Measurements from ENCODE around the gene MFSD11.

Gene MFSD11

DNA sequence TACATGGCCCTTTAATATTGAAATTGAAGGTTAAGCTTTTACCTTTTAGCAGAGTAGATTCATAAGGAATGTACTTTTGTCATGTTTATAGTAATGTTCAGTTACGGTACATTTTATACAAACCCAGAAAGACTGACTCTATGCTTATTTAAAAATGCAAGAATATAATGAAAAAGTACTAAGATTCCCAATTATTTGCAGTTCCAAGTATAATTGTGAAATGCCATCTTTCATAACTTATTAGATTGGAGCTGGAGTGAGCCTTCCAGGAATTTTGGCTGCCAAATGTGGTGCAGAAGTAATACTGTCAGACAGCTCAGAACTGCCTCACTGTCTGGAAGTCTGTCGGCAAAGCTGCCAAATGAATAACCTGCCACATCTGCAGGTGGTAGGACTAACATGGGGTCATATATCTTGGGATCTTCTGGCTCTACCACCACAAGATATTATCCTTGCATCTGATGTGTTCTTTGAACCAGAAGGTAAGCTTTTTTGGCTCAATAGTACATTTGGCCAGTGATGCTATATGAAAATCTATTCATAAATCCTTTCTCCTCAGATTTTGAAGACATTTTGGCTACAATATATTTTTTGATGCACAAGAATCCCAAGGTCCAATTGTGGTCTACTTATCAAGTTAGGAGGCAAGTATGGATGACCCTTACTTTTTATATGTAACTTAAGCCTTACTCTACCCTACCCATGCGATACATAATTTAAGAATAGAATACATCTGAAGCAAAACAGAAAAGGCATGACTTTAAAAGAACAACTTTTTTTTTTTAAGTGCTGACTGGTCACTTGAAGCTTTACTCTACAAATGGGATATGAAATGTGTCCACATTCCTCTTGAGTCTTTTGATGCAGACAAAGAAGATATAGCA is 4.9 kb upstream of the MFSD11 start:
- H3K27ac ChIP-seq (replicated peaks): peak overlapping the region; percentile 98
- TF ChIP-seq, protein P1, sequence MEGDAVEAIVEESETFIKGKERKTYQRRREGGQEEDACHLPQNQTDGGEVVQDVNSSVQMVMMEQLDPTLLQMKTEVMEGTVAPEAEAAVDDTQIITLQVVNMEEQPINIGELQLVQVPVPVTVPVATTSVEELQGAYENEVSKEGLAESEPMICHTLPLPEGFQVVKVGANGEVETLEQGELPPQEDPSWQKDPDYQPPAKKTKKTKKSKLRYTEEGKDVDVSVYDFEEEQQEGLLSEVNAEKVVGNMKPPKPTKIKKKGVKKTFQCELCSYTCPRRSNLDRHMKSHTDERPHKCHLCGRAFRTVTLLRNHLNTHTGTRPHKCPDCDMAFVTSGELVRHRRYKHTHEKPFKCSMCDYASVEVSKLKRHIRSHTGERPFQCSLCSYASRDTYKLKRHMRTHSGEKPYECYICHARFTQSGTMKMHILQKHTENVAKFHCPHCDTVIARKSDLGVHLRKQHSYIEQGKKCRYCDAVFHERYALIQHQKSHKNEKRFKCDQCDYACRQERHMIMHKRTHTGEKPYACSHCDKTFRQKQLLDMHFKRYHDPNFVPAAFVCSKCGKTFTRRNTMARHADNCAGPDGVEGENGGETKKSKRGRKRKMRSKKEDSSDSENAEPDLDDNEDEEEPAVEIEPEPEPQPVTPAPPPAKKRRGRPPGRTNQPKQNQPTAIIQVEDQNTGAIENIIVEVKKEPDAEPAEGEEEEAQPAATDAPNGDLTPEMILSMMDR (IDR thresholded peaks at IDR 0.05; ENCODE audit: insufficient read depth, low read length): no peak
- TF ChIP-seq SPI1 (IDR thresholded peaks at IDR 0.05; ENCODE audit: borderline replicate concordance, low read depth) (no peak), GABPA (IDR thresholded peaks at IDR 0.05; ENCODE audit: low read depth) (no peak), POLR2AphosphoS5 (IDR thresholded peaks at IDR 0.05; ENCODE audit: low read depth) (no peak; the same call in none of the 2 replicates)
- TF ChIP-seq, protein P2, sequence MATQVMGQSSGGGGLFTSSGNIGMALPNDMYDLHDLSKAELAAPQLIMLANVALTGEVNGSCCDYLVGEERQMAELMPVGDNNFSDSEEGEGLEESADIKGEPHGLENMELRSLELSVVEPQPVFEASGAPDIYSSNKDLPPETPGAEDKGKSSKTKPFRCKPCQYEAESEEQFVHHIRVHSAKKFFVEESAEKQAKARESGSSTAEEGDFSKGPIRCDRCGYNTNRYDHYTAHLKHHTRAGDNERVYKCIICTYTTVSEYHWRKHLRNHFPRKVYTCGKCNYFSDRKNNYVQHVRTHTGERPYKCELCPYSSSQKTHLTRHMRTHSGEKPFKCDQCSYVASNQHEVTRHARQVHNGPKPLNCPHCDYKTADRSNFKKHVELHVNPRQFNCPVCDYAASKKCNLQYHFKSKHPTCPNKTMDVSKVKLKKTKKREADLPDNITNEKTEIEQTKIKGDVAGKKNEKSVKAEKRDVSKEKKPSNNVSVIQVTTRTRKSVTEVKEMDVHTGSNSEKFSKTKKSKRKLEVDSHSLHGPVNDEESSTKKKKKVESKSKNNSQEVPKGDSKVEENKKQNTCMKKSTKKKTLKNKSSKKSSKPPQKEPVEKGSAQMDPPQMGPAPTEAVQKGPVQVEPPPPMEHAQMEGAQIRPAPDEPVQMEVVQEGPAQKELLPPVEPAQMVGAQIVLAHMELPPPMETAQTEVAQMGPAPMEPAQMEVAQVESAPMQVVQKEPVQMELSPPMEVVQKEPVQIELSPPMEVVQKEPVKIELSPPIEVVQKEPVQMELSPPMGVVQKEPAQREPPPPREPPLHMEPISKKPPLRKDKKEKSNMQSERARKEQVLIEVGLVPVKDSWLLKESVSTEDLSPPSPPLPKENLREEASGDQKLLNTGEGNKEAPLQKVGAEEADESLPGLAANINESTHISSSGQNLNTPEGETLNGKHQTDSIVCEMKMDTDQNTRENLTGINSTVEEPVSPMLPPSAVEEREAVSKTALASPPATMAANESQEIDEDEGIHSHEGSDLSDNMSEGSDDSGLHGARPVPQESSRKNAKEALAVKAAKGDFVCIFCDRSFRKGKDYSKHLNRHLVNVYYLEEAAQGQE (IDR thresholded peaks at IDR 0.05; ENCODE audit: insufficient replicate concordance, low read depth): no peak
- no peaks in the 10 kb centered on the region for H3K27me3 ChIP-seq (ENCODE audit: insufficient read depth, poor library complexity, severe bottlenecking)
- no peak overlapping the region for H3K4me3 ChIP-seq (replicated peaks; ENCODE audit: insufficient read depth, low read length)
- DNase-seq (ENCODE audit: low read depth in 1 of 2, low spot score in 1 of 2): no peak

DNA sequence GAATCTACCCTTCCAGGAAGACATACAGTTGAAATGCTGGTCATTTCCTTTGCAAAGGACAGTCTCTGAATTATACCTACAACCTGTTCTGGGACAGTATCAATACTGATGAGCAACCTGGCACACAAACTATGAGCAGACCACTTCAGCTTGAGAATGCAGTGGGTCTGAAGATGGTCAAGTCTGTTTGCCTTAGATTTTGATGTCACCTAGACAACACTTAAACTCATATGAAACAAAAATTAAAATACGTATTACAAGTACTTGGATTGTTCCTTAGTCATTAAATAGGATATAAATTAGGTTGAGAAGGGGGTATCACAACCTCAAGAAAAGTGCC is 4.3 kb upstream of the MFSD11 start:
- H3K27ac ChIP-seq (replicated peaks): peak overlapping the region; percentile 98
- no peaks in the 10 kb centered on the region for H3K27me3 ChIP-seq (ENCODE audit: insufficient read depth, poor library complexity, severe bottlenecking)
- peak overlapping the region; percentile 89; the same call in 1 of the 2 replicates for H3K4me3 ChIP-seq (replicated peaks; ENCODE audit: insufficient read depth, low read length)
- no peak for DNase-seq (ENCODE audit: low read depth in 1 of 2, low spot score in 1 of 2)
- TF ChIP-seq, protein P2 (IDR thresholded peaks at IDR 0.05; ENCODE audit: insufficient replicate concordance, low read depth): no peak

DNA sequence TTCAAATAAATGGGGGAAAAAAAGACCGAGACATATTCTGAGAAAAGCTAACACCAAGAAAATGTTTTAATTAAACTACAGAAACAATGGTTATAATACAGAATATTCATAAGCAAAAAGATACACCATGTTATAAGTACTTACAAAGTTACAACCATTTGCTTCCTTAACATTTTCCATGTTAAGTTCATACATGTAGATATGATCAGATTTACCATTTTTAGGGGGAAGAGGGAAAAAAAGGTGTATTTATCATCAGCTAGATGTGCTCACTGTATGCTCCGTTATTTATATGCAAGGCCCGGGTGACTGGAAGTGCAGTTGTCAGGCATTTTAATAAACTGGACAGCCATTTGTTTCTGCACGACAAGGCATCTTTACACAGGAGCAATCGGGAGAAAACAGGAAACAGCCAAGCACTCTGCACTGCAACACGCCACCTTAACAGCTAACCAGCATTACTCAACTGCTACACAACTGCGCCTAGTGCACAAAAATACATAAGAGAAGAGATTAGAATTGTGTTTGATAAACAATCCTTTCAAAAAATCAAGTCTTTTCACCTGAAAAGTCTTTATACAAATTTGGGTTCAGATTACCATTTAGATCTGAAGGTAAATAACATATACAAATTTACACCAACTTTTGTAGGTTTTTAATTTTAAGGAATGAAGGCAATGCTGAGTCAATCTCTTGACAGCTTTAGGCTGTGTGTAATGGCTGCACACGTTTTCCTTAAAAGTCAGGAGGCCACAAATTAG is 3.7 kb upstream of the MFSD11 start:
- TF ChIP-seq GABPA (IDR thresholded peaks at IDR 0.05; ENCODE audit: low read depth) (no peak), POLR2AphosphoS5 (IDR thresholded peaks at IDR 0.05; ENCODE audit: low read depth) (no peak; the same call in 1 of the 2 replicates), SPI1 (IDR thresholded peaks at IDR 0.05; ENCODE audit: borderline replicate concordance, low read depth) (peak; percentile 2; the same call in 1 of the 2 replicates)
- TF ChIP-seq, protein P1 (IDR thresholded peaks at IDR 0.05; ENCODE audit: insufficient read depth, low read length): no peak
- TF ChIP-seq, protein P2 (IDR thresholded peaks at IDR 0.05; ENCODE audit: insufficient replicate concordance, low read depth): no peak
- DNase-seq (ENCODE audit: low read depth in 1 of 2, low spot score in 1 of 2): peak in 1 of 2 experiments; percentile 72
- Histone ChIP-seq H3K27ac (replicated peaks) (peak overlapping the region; percentile 98), H3K4me3 (replicated peaks; ENCODE audit: insufficient read depth, low read length) (peak overlapping the region; percentile 89), H3K27me3 (ENCODE audit: insufficient read depth, poor library complexity, severe bottlenecking) (no peaks in the 10 kb centered on the region)

All from HL-60 (cell line).